SK-N-SH (cell line): ENCODE results near the gene SON. TPM values are rescaled to one million over a fixed set of nuclear protein-coding genes. Genes with fewer than 3 reads are reported as not detected.

Experiments
- CTCF ChIA-PET: fragments of 300-600, 350-600 bp; formaldehyde crosslinking; extraction: SDS; loops from one replicate; lab custom pipeline; 2021; lab: Yijun Ruan, JAX
- POLR2A ChIA-PET: fragments of 350-600 bp; sonication (Branson Sonifier 250); formaldehyde crosslinking; extraction: SDS; loops from one replicate; lab custom pipeline; 2020; ENCODE audit warnings: antibody characterized with exemption, inconsistent platforms; lab: Yijun Ruan, JAX
- DNase-seq: peaks from one replicate; pipeline ENCODE4 v3.0.0; 2012
- H2AFZ ChIP-seq: fragments of 200-600 bp; sonication (generic); 2 replicates; pipeline ENCODE4 v1.8.1; 2016; ENCODE audit warnings: antibody characterized with exemption, mild to moderate bottlenecking, low read depth
- H3F3A ChIP-seq: fragments of 200-600 bp; sonication (generic); replicated peaks from 2 replicates; pipeline ENCODE3; 2016; ENCODE audit warnings: antibody characterized with exemption, mild to moderate bottlenecking; ENCODE audit not compliant: insufficient read depth
- H3K27ac ChIP-seq, 2 experiments: fragments of 200-500 bp in 1 of 2; fragments of 200-600 bp in 1 of 2; sonication (Bioruptor generic) in 1 of 2; sonication (generic), shearing (Covaris generic) in 1 of 2; 2 replicates each; pipeline versions ENCODE4 v1.5.1 to v1.6.1; 2014 to 2016; ENCODE audit warnings: low read depth in 2 of 2, inconsistent platforms in 1 of 2, low read length in 1 of 2, mild to moderate bottlenecking in 1 of 2, mixed read lengths in 1 of 2
- H3K27me3 ChIP-seq: fragments of 200-600 bp; sonication (generic), shearing (Covaris generic); 2 replicates; pipeline ENCODE4 v1.6.1; 2016; ENCODE audit warnings: mixed run types; ENCODE audit not compliant: insufficient read depth
- H3K36me3 ChIP-seq, 2 experiments: fragments of 200-500 bp in 1 of 2; fragments of 200-600 bp in 1 of 2; sonication (Bioruptor generic) in 1 of 2; sonication (generic) in 1 of 2; replicated peaks in 1 of 2; 2 replicates each; pipeline versions ENCODE3 to v1.5.1; 2014 to 2016; ENCODE audit warnings: low read length in 1 of 2, mild to moderate bottlenecking in 1 of 2; ENCODE audit not compliant: insufficient read depth in 2 of 2, control insufficient read depth in 1 of 2
- H3K4me1 ChIP-seq, 2 experiments: fragments of 200-500 bp in 1 of 2; fragments of 200-600 bp in 1 of 2; sonication (Bioruptor generic) in 1 of 2; sonication (generic), shearing (Covaris generic) in 1 of 2; 2 replicates each; pipeline versions ENCODE4 v1.5.1 to v1.6.1; 2014 to 2016; ENCODE audit warnings: low read depth in 1 of 2, low read length in 1 of 2, mixed run types in 1 of 2; ENCODE audit not compliant: insufficient read depth in 2 of 2, control insufficient read depth in 1 of 2
- H3K4me2 ChIP-seq: fragments of 200-600 bp; sonication (generic), shearing (Covaris generic); 2 replicates; pipeline ENCODE4 v1.6.1; 2017; ENCODE audit warnings: mixed run types
- H3K4me3 ChIP-seq, 2 experiments: fragments of 200-500 bp in 1 of 2; fragments of 200-600 bp in 1 of 2; sonication (Bioruptor generic) in 1 of 2; sonication (generic), shearing (Covaris generic) in 1 of 2; 2 replicates each; pipeline versions ENCODE4 v1.5.1 to v1.8.1; 2014 to 2016; ENCODE audit warnings: low read depth in 2 of 2, inconsistent platforms in 1 of 2, low read length in 1 of 2, mild to moderate bottlenecking in 1 of 2, mixed read lengths in 1 of 2, moderate library complexity in 1 of 2
- H3K79me2 ChIP-seq: fragments of 200-600 bp; sonication (generic); 2 replicates; pipeline ENCODE4 v1.8.1; 2017; ENCODE audit warnings: mild to moderate bottlenecking; ENCODE audit not compliant: insufficient read depth
- H3K9ac ChIP-seq: fragments of 200-600 bp; sonication (generic); 2 replicates; pipeline ENCODE4 v1.6.1; 2017; ENCODE audit warnings: mixed run types
- H3K9me2 ChIP-seq: fragments of 200-600 bp; sonication (generic); 2 replicates; pipeline ENCODE4 v1.6.1; 2017; ENCODE audit warnings: mixed run types
- H3K9me3 ChIP-seq: fragments of 200-600 bp; sonication (generic); 2 replicates; pipeline ENCODE4 v1.6.1; 2017; ENCODE audit warnings: mixed run types, mild to moderate bottlenecking, moderate library complexity
- H4K20me1 ChIP-seq: fragments of 200-600 bp; sonication (generic); 2 replicates; pipeline ENCODE4 v1.6.1; 2017; ENCODE audit warnings: mild to moderate bottlenecking, mixed run types; ENCODE audit not compliant: insufficient read depth
- ELF1 ChIP-seq: IDR thresholded peaks from 2 replicates; pipeline ENCODE4 v1.4.0; 2012
- EP300 ChIP-seq, 2 experiments: IDR thresholded peaks; 2 replicates each; pipeline versions ENCODE4 v1.4.0 to v1.6.1; 2012; ENCODE audit warnings: borderline replicate concordance in 1 of 2, low read depth in 1 of 2, low read length in 1 of 2
- FOXM1 ChIP-seq: IDR thresholded peaks from 2 replicates; pipeline ENCODE4 v1.4.0; 2012; ENCODE audit warnings: low read depth, mild to moderate bottlenecking
- NFIC ChIP-seq: IDR thresholded peaks from 2 replicates; pipeline ENCODE4 v1.4.0; 2012; ENCODE audit warnings: borderline replicate concordance
- NRF1 ChIP-seq: IDR thresholded peaks from 2 replicates; pipeline ENCODE4 v1.6.1; 2012; ENCODE audit warnings: low read depth, mild to moderate bottlenecking, low read length
- RCOR1 ChIP-seq: fragments of 150-350 bp; IDR thresholded peaks from 2 replicates; pipeline ENCODE4 v1.6.1; 2017; ENCODE audit warnings: antibody characterized with exemption, low read length
- RXRA ChIP-seq: IDR thresholded peaks from 2 replicates; pipeline ENCODE4 v1.4.0; 2012; ENCODE audit warnings: low read depth, mild to moderate bottlenecking, borderline replicate concordance
- SMC3 ChIP-seq: IDR thresholded peaks from 2 replicates; pipeline ENCODE4 v1.6.1; 2012; ENCODE audit warnings: low read depth, low read length, improper control_type of control experiment
- TAF1 ChIP-seq: IDR thresholded peaks from 2 replicates; pipeline ENCODE4 v1.6.1; 2012; ENCODE audit warnings: low read depth, mild to moderate bottlenecking, low read length, moderate library complexity, borderline replicate concordance
- TCF12 ChIP-seq: IDR thresholded peaks from 2 replicates; pipeline ENCODE4 v1.4.0; 2012
- TEAD4 ChIP-seq: IDR thresholded peaks from 2 replicates; pipeline ENCODE4 v1.4.0; 2012; ENCODE audit warnings: mild to moderate bottlenecking, borderline replicate concordance; ENCODE audit not compliant: insufficient read depth
- WGBS: methylation state at CpG from one replicate; pipeline ENCODE4 v1.1.6; 2017; ENCODE audit warnings: low lambda C conversion rate; 5-methylcytosine and 5-hydroxymethylcytosine counted together
- polyA plus RNA-seq, 3 experiments: library from polyadenylated mRNA; depleted of rRNA; stranded (reverse); fragments of >200 nt; gene quantifications; 2 replicates each; pipeline ENCODE4 v1.2.3, GENCODE V29; 2012
- TF ChIP-seq, protein P1 (sequence below): fragments of 200-600 bp; sonication (generic); IDR thresholded peaks from 2 replicates; pipeline ENCODE4 v1.6.1; 2017; ENCODE audit warnings: antibody characterized with exemption, mild to moderate bottlenecking, moderate library complexity
- TF ChIP-seq, protein P2 (sequence below): fragments of 150-350 bp; IDR thresholded peaks from 2 replicates; pipeline ENCODE4 v1.6.1; 2016; ENCODE audit warnings: mild to moderate bottlenecking, low read depth, low read length
- TF ChIP-seq, protein P3 (sequence below): fragments of 150-350 bp; IDR thresholded peaks from 2 replicates; pipeline ENCODE4 v1.6.1; 2017; ENCODE audit warnings: antibody characterized with exemption, low read length, low read depth, borderline replicate concordance
- TF ChIP-seq, protein P4 (sequence below): IDR thresholded peaks from 2 replicates; pipeline ENCODE4 v1.6.1; 2012; ENCODE audit warnings: mild to moderate bottlenecking, low read depth, low read length, moderate library complexity
- TF ChIP-seq, protein P5 (sequence below): IDR thresholded peaks from 2 replicates; pipeline ENCODE4 v1.4.0; 2012; ENCODE audit warnings: low read depth, borderline replicate concordance

SON gene
- polyA plus RNA-seq, 1 of the 3 experiments (the other 2 are of a cell fraction): 45.9 TPM

DNA sequence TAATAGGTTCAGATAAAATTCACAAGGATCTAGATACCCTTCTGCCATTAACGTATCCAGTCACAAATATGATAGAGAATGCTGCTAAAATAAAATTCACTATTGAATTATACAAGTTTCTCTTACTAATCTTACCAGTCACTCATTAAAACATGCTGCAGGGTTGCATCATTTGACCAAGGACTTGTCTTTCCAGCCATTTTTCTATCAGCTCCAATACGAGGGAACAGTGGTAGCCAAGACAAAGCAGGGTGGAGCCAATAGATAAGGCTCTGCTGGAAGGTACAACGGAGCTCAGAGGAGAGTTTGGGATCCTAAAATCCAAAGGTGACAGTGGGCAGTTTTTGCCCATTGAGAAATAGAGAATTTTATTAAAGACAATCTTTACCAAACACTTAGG is 41.6 kb downstream of the SON start (continued):
- TF ChIP-seq FOXM1 (no peak), TEAD4 (no peak), NRF1 (no peak)
- TF ChIP-seq, protein P1, sequence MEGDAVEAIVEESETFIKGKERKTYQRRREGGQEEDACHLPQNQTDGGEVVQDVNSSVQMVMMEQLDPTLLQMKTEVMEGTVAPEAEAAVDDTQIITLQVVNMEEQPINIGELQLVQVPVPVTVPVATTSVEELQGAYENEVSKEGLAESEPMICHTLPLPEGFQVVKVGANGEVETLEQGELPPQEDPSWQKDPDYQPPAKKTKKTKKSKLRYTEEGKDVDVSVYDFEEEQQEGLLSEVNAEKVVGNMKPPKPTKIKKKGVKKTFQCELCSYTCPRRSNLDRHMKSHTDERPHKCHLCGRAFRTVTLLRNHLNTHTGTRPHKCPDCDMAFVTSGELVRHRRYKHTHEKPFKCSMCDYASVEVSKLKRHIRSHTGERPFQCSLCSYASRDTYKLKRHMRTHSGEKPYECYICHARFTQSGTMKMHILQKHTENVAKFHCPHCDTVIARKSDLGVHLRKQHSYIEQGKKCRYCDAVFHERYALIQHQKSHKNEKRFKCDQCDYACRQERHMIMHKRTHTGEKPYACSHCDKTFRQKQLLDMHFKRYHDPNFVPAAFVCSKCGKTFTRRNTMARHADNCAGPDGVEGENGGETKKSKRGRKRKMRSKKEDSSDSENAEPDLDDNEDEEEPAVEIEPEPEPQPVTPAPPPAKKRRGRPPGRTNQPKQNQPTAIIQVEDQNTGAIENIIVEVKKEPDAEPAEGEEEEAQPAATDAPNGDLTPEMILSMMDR: no peak
- TF ChIP-seq, all 33 proteins: peak for 0

DNA sequence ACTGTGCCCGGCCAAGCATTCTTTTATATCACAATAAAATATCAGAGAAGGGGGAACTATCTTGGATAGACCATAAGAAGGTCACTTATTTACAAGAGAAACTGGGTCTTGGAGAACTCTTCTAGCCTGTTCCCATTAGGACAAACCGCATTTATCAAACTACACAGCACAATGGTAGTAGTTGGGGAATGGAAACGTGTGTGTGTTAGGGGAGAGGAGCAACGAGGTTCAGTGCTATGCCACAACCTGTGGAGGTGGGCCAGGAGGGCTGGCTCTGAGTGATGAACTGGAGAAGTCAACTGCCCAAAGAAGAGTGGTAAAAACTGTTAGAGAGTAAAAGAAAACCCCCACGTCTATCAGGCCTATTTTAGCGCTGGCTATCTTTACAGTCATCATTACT is 44.1 kb downstream of the SON start:
- Histone ChIP-seq H2AFZ (no peak overlapping the region), H4K20me1 (no peaks in the 10 kb centered on the region), H3K9ac (peak overlapping the region; percentile 87; the same call in 1 of the 2 replicates), H3K27ac (no peak overlapping the region), H3K4me1 (peaks cover 6% of the 10 kb centered on the region in 2 experiments; a peak in 3 of 4 replicates), H3K9me3 (no peaks in the 10 kb centered on the region), H3K4me3 (peak overlapping the region; percentile 84 to 88; a peak in 2 of 4 replicates), H3F3A (peaks cover 31% of the 10 kb centered on the region), H3K9me2 (no peaks in the 10 kb centered on the region), H3K36me3 (peaks cover 26 to 29% of the 10 kb centered on the region in 2 experiments), H3K4me2 (peak overlapping the region; percentile 85), H3K79me2 (peaks cover 34% of the 10 kb centered on the region), H3K27me3 (no peaks in the 10 kb centered on the region)
- no peak for DNase-seq
- 78% methylated on average over 6 of the region's 6 CpGs for WGBS
- TF ChIP-seq ELF1: no peak
- TF ChIP-seq RCOR1: no peak
- no peak for TF ChIP-seq NFIC
- TF ChIP-seq, protein P2, sequence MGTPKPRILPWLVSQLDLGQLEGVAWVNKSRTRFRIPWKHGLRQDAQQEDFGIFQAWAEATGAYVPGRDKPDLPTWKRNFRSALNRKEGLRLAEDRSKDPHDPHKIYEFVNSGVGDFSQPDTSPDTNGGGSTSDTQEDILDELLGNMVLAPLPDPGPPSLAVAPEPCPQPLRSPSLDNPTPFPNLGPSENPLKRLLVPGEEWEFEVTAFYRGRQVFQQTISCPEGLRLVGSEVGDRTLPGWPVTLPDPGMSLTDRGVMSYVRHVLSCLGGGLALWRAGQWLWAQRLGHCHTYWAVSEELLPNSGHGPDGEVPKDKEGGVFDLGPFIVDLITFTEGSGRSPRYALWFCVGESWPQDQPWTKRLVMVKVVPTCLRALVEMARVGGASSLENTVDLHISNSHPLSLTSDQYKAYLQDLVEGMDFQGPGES: no peak
- TF ChIP-seq, protein P3, sequence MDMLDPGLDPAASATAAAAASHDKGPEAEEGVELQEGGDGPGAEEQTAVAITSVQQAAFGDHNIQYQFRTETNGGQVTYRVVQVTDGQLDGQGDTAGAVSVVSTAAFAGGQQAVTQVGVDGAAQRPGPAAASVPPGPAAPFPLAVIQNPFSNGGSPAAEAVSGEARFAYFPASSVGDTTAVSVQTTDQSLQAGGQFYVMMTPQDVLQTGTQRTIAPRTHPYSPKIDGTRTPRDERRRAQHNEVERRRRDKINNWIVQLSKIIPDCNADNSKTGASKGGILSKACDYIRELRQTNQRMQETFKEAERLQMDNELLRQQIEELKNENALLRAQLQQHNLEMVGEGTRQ: no peak
- TF ChIP-seq, protein P4, sequence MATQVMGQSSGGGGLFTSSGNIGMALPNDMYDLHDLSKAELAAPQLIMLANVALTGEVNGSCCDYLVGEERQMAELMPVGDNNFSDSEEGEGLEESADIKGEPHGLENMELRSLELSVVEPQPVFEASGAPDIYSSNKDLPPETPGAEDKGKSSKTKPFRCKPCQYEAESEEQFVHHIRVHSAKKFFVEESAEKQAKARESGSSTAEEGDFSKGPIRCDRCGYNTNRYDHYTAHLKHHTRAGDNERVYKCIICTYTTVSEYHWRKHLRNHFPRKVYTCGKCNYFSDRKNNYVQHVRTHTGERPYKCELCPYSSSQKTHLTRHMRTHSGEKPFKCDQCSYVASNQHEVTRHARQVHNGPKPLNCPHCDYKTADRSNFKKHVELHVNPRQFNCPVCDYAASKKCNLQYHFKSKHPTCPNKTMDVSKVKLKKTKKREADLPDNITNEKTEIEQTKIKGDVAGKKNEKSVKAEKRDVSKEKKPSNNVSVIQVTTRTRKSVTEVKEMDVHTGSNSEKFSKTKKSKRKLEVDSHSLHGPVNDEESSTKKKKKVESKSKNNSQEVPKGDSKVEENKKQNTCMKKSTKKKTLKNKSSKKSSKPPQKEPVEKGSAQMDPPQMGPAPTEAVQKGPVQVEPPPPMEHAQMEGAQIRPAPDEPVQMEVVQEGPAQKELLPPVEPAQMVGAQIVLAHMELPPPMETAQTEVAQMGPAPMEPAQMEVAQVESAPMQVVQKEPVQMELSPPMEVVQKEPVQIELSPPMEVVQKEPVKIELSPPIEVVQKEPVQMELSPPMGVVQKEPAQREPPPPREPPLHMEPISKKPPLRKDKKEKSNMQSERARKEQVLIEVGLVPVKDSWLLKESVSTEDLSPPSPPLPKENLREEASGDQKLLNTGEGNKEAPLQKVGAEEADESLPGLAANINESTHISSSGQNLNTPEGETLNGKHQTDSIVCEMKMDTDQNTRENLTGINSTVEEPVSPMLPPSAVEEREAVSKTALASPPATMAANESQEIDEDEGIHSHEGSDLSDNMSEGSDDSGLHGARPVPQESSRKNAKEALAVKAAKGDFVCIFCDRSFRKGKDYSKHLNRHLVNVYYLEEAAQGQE: no peak
- TF ChIP-seq TEAD4: no peak
- no peak for TF ChIP-seq TCF12
- TF ChIP-seq, protein P5, sequence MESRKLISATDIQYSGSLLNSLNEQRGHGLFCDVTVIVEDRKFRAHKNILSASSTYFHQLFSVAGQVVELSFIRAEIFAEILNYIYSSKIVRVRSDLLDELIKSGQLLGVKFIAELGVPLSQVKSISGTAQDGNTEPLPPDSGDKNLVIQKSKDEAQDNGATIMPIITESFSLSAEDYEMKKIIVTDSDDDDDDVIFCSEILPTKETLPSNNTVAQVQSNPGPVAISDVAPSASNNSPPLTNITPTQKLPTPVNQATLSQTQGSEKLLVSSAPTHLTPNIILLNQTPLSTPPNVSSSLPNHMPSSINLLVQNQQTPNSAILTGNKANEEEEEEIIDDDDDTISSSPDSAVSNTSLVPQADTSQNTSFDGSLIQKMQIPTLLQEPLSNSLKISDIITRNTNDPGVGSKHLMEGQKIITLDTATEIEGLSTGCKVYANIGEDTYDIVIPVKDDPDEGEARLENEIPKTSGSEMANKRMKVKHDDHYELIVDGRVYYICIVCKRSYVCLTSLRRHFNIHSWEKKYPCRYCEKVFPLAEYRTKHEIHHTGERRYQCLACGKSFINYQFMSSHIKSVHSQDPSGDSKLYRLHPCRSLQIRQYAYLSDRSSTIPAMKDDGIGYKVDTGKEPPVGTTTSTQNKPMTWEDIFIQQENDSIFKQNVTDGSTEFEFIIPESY: no peak
- TF ChIP-seq TAF1: no peak
- no peak for TF ChIP-seq SMC3
- TF ChIP-seq EP300 (IDR thresholded peaks at IDR 0.05; ENCODE audit: borderline replicate concordance in 1 of 2, low read depth in 1 of 2, low read length in 1 of 2): no peak
- TF ChIP-seq RXRA: no peak
- ChIA-PET CTCF (interaction anchor here (1.2 kb wide), 1 partner anchor 19 kb away, joined by 3 read pairs; no protein-coding TSS in a partner anchor), POLR2A (no interaction called here)
